Measurements from ENCODE around the gene NFATC4. TPM values are rescaled to one million over a fixed set of nuclear protein-coding genes. Genes with fewer than 3 reads are reported as not detected.

Gene NFATC4
- total RNA-seq, 2 donors from 2014 or later, result 11.2 to 24.0 TPM

- intact Hi-C loops (cut with DNase I), result no loop called here
- Histone ChIP-seq H3K4me3 (no peak overlapping the region), H3K9me3 (no peaks in the 10 kb centered on the region), H3K9ac (ENCODE audit: low read depth in 2 of 2, low read length in 2 of 2) (no peak overlapping the region), H3K27ac (no peak overlapping the region), H3K36me3 (no peaks in the 10 kb centered on the region), H3K27me3 (no peaks in the 10 kb centered on the region), H3K4me1 (no peaks in the 10 kb centered on the region)
- TF ChIP-seq, protein P1, sequence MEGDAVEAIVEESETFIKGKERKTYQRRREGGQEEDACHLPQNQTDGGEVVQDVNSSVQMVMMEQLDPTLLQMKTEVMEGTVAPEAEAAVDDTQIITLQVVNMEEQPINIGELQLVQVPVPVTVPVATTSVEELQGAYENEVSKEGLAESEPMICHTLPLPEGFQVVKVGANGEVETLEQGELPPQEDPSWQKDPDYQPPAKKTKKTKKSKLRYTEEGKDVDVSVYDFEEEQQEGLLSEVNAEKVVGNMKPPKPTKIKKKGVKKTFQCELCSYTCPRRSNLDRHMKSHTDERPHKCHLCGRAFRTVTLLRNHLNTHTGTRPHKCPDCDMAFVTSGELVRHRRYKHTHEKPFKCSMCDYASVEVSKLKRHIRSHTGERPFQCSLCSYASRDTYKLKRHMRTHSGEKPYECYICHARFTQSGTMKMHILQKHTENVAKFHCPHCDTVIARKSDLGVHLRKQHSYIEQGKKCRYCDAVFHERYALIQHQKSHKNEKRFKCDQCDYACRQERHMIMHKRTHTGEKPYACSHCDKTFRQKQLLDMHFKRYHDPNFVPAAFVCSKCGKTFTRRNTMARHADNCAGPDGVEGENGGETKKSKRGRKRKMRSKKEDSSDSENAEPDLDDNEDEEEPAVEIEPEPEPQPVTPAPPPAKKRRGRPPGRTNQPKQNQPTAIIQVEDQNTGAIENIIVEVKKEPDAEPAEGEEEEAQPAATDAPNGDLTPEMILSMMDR (IDR thresholded peaks at IDR 0.05), result no peak
- no peak for DNase-seq
These were observed 11.8 kb upstream of the NFATC4 start for GRCh38 chr14:24356208-24356607.

DNA sequence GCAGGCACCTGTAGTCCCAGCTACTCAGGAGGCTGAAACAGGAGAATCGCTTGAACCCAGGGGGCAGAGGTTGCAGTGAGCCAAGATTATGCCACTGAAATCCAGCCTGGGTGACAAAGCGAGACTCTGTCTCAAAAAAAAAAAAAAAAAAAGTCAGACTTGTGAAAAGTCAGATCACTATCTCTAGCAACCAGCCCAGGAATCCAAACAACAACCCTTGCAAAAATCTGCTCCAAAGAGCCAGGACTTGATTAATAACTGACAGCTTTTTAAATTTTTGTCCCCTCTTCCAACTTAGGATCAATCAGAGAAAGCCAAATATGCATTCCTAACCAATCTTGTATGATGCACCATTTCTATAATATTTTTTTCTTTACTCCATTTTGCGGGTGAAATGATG, 7.7 kb upstream of the NFATC4 start:
- TF ChIP-seq, protein P1 (IDR thresholded peaks at IDR 0.05), result no peak
- DNase-seq, result no peak
- no peak overlapping the region for H3K4me3 ChIP-seq

GRCh38 chr14:24361326-24361725, 6.7 kb upstream of the NFATC4 start:
- H3K4me3 ChIP-seq, result no peak overlapping the region
- intact Hi-C loops (cut with DNase I), result no loop called here
- H3K9me3 ChIP-seq, result no peaks in the 10 kb centered on the region
- H3K27me3 ChIP-seq, result no peaks in the 10 kb centered on the region
- no peak overlapping the region for H3K27ac ChIP-seq
- peaks cover 9% of the 10 kb centered on the region for H3K4me1 ChIP-seq
- no peak for DNase-seq
- no peaks in the 10 kb centered on the region for H3K36me3 ChIP-seq
- TF ChIP-seq, protein P1 (IDR thresholded peaks at IDR 0.05), result no peak
- no peak overlapping the region for H3K9ac ChIP-seq (ENCODE audit: low read depth in 2 of 2, low read length in 2 of 2)

More for the DNA sequence above, 7.7 kb upstream of the NFATC4 start:
- Histone ChIP-seq H3K36me3 (no peaks in the 10 kb centered on the region), H3K9me3 (no peaks in the 10 kb centered on the region), H3K27ac (no peak overlapping the region), H3K9ac (ENCODE audit: low read depth in 2 of 2, low read length in 2 of 2) (no peak overlapping the region), H3K27me3 (no peaks in the 10 kb centered on the region), H3K4me1 (peaks cover under 1% of the 10 kb centered on the region)
- intact Hi-C loops (cut with DNase I), result no loop called here

- no peaks in the 10 kb centered on the region for H3K9me3 ChIP-seq
- no peaks in the 10 kb centered on the region for H3K27me3 ChIP-seq
- TF ChIP-seq, protein P1 (IDR thresholded peaks at IDR 0.05), result no peak
- intact Hi-C loops (cut with DNase I), result no loop called here
- no peaks in the 10 kb centered on the region for H3K36me3 ChIP-seq
- no peak overlapping the region for H3K27ac ChIP-seq
- no peak overlapping the region for H3K9ac ChIP-seq (ENCODE audit: low read depth in 2 of 2, low read length in 2 of 2)
- no peak overlapping the region for H3K4me3 ChIP-seq
- peaks cover 9% of the 10 kb centered on the region for H3K4me1 ChIP-seq
- no peak for DNase-seq
These were observed 5.6 kb upstream of the NFATC4 start for GRCh38 chr14:24362241-24362960.

- no peak overlapping the region for H3K4me3 ChIP-seq
- H3K9me3 ChIP-seq, result no peaks in the 10 kb centered on the region
- peaks cover 9% of the 10 kb centered on the region for H3K4me1 ChIP-seq
- no peak overlapping the region for H3K27ac ChIP-seq
- no peaks in the 10 kb centered on the region for H3K36me3 ChIP-seq
- intact Hi-C loops (cut with DNase I), result no loop called here
- no peak for DNase-seq
- H3K9ac ChIP-seq (ENCODE audit: low read depth in 2 of 2, low read length in 2 of 2), result no peak overlapping the region
- H3K27me3 ChIP-seq, result no peaks in the 10 kb centered on the region
- TF ChIP-seq, protein P1 (IDR thresholded peaks at IDR 0.05), result no peak
These were observed 4.6 kb upstream of the NFATC4 start for GRCh38 chr14:24363401-24363800.
